GM18951 (cell line): ENCODE results near the gene MYD88.
"Not testable (repeated sequence)": the region's sequence is repeated elsewhere in the genome, so short reads cannot be mapped to it uniquely, and the experiment has no call there.

ENCODE experiments used
- POLR2A ChIP-seq: IDR thresholded peaks from 4 replicates; pipeline ENCODE4 v1.6.1; 2011; ENCODE audit warnings: mild to moderate bottlenecking; ENCODE audit not compliant: insufficient read length, insufficient read depth; ENCODE audit errors: extremely low read depth
- in situ Hi-C: fragments of 300-500 bp; cut with MboI; formaldehyde crosslinking; loops from one replicate; pipeline ENCODE4 v1.12.0; 2022; ENCODE audit warnings: low sequenced_read_pairs, mixed read lengths, inconsistent platforms; ENCODE audit not compliant: unreplicated experiment

The MYD88 gene

GRCh38 chr3:38125305-38126120, 12.9 kb upstream of the MYD88 start:
- no peak for TF ChIP-seq POLR2A
- in situ Hi-C loops, result loop anchor here (10.0 kb wide), 1 partner anchor 339 kb away; no protein-coding TSS in a partner anchor

- in situ Hi-C loops, result loop anchor here (10.0 kb wide), 1 partner anchor 338 kb away; no protein-coding TSS in a partner anchor
- no peak for TF ChIP-seq POLR2A
These were observed 12.2 kb upstream of the MYD88 start for GRCh38 chr3:38126121-38126892.

- in situ Hi-C loops, result loop anchor here (10.0 kb wide), 1 partner anchor 337 kb away; no protein-coding TSS in a partner anchor
- no peak for TF ChIP-seq POLR2A
These were observed 10.7 kb upstream of the MYD88 start for GRCh38 chr3:38127611-38128302.

GRCh38 chr3:38128303-38128655, 10.2 kb upstream of the MYD88 start:
- in situ Hi-C loops, result loop anchor here (10.0 kb wide), 1 partner anchor 337 kb away; no protein-coding TSS in a partner anchor
- no peak for TF ChIP-seq POLR2A

- in situ Hi-C loops, result loop anchor here (10.0 kb wide), 1 partner anchor 336 kb away; no protein-coding TSS in a partner anchor
- no peak for TF ChIP-seq POLR2A
These were observed 9.4 kb upstream of the MYD88 start for GRCh38 chr3:38129058-38129457.

GRCh38 chr3:38130631-38131065, 7.8 kb upstream of the MYD88 start:
- in situ Hi-C loops, result no loop called here
- TF ChIP-seq POLR2A, result no peak

- no peak for TF ChIP-seq POLR2A
- in situ Hi-C loops, result no loop called here
These were observed 6.7 kb upstream of the MYD88 start for GRCh38 chr3:38131621-38132369.

- no peak for TF ChIP-seq POLR2A
- in situ Hi-C loops, result no loop called here
These were observed 5.3 kb upstream of the MYD88 start for GRCh38 chr3:38133209-38133556.

GRCh38 chr3:38133557-38134405, 4.7 kb upstream of the MYD88 start:
- no peak for TF ChIP-seq POLR2A
- in situ Hi-C loops, result no loop called here

- in situ Hi-C loops, result not testable (repeated sequence)
These were observed 3.8 kb upstream of the MYD88 start for GRCh38 chr3:38134517-38135143.

- in situ Hi-C loops, result not testable (repeated sequence)
These were observed 2.7 kb upstream of the MYD88 start for GRCh38 chr3:38135621-38136277.
